Central memory CD4-positive, alpha-beta T cell (primary cell): ENCODE measurements around the gene C22orf23.
A peak's percentile ranks its signal among the peaks of the same experiment; 100 is the strongest.

Experiments
- DNase-seq: peaks from one replicate; pipeline ENCODE4 v3.0.0; 2022
- total RNA-seq, 3 experiments: gene quantifications; one replicate each; lab custom pipeline; 2026; lab: John Stamatoyannopoulos, UW

Gene C22orf23
- 0 reads per million in 3 experiments for total RNA-seq

DNA sequence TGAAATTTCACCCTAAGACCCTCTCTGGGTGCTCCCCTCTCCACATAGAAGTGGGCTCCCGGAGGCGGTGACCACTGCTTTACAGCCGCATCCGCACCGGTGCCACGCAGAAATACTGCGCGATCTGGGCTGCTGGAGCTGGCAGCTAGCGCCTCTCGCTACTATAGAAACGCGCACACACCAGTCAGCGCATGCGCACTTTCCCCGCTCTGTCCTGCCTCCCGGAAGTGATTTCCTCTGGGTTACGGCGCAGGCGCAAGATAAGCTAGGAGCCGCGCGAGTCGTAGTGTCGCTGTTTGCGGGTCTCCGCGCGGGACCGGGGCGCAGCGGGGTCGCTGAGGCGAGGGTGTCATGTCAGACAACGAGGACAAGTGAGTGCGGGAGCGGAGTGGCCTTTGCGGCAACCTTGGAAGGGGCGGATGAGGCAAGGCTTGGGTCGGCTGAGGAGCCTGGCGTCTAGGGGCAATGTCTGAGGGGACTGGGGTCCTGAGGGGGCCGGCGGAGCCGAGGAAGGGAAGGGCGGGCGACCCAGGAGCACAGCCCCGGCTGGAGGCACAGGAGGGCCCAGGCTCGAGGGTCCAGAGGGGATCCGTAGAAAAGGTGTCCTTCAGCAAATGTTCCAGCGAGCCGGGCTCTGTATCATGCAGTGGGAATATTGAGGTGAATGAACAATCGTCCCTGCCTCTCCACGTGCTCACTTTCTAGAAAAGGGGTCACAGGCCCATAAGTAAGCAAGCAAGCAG lies at the start of gene C22orf23, which contains the start of gene POLR2F:
C22orf23 (minus strand) TSS at position 165 of the 743 bp plus-strand sequence. CDS start 452 bp downstream, outside the sequence.
POLR2F (plus strand) TSS at position 263 of the 743 bp plus-strand sequence; CDS start at position 352, 89 bp downstream.
- DNase-seq: peak; percentile 94

GRCh38 chr22:37999640-38000272 lies 46.4 kb upstream of the C22orf23 start:
- no peak for DNase-seq

DNA sequence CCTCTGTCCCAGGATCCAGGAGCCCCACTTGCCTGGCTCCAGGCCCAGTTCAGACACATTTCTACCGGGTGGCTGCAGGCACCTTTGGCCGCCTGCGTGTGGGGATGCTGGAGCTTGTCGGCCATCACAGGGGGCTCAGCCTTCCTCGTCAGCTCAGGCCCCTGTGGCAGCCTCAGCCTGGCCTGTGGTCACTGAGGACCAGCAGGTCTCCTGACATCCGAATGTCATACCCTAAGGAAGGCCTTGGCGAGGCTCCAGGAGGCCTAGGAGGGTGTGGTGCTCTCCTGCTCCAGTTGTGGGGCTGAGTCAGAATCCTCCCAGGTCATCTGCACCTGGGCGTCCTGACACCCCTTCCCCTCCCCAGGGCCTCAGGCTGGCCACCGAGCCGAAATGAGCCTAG lies 45.8 kb upstream of the C22orf23 start:
- no peak for DNase-seq

DNA sequence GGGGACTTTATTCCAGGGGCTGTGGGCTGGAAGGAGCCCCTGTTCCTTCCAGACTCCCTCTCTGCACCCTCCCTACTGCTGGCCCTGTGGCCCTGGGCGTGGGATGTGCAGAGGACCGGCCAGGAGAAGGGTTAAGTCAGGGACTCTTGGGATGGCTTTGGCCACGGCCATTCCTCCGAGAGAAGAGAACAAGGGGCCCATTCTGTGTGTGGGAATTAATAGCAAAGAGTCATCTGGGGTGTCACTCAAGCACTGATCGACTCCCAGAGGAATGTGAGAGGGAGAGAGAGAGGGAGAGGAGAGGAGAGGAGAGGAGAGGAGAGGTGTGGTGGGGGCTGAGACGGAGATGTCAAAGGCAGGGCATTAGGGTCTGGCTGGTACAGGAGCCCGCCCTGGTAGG lies 45.1 kb upstream of the C22orf23 start:
- no peak for DNase-seq

- no peak for DNase-seq
Measured at GRCh38 chr22:37996515-37997246, 43.3 kb upstream of the C22orf23 start.

GRCh38 chr22:37996079-37996478 lies 42.7 kb upstream of the C22orf23 start:
- no peak for DNase-seq

DNA sequence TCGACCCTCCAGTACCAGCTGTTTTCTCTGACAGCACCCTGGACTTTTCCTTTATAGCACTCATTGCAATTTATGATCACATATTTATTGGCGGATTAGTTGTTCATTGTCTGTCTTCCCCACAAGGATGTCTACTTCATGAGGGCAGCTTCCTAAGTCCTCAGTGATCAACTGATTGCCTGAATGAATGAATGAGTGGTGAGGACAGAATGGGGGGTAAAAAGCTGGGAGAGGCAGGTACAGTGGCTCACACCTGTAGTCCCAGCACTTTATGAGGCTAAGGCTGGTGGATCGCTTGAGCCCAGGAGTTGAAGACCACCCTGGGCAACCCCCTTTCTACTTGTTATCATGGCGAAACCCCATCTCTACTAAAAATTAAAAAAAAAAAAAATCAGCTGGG lies 42.1 kb upstream of the C22orf23 start:
- no peak for DNase-seq

- no peak for DNase-seq
Measured at GRCh38 chr22:37994982-37995381, 41.6 kb upstream of the C22orf23 start.

DNA sequence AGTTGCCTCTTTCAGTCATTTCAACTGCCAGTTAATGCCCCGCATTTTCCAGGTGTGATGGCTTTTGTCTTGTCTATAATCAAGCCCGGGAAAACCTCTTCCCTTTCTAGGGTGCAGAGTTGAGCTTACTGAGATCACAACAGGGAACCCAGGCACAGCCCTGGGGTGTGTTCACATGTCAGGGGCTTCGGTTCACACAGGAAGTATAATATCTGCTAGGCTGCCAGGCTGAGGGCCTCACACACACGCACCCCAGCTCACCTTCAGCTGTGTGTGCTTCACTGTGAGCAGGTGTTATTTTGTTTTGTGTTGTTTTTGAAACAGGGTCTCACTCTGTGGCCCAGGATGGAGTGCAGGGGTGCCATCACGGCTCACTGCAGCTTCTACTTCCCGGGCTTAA lies 40.6 kb upstream of the C22orf23 start:
- DNase-seq: no peak

GRCh38 chr22:37991731-37992442 lies 38.5 kb upstream of the C22orf23 start:
- no peak for DNase-seq

DNA sequence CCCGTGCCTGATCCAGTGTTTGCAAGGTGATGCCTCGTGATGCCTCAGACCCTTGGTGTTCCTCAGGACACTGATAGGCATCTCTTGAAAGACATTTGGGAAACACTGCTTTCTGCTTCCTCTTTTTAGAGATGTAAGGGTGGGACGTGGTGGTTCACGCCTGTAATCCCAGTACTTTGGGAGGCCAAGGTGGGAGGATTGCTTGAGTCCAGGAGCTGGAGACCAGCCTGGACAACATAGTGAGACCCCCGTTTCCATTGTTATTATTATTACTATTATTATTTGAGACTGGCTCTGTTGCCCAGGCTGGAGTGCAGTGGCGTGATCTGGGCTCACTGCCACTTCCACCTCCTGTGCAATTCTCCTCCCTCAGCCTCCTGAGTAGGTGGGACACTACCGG lies 37.5 kb upstream of the C22orf23 start:
- DNase-seq: no peak

- DNase-seq: no peak
Measured at GRCh38 chr22:37990301-37990700, 36.9 kb upstream of the C22orf23 start.

- no peak for DNase-seq
Measured at GRCh38 chr22:37989146-37990045, 36.0 kb upstream of the C22orf23 start.

DNA sequence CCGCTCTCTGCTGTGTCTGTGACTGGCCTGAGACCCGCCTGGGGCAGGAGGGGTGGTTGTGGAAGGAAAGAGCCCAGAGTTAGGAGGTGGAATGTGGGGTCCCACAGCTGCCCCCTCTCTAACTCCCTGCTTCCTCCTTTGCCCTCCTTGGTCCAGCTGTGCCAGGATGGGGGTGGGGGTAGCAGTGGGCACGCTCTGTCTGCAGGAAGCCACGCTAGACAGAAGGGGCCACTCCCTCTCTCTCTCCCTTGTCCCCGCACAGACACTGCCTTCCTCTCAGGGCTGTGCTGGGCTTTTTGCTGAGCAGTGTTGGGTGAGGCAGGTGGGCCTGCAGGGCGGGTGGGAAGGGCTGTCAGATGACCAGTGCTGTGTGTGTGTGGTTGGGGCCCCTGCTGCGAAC lies 33.0 kb upstream of the C22orf23 start:
- no peak for DNase-seq

DNA sequence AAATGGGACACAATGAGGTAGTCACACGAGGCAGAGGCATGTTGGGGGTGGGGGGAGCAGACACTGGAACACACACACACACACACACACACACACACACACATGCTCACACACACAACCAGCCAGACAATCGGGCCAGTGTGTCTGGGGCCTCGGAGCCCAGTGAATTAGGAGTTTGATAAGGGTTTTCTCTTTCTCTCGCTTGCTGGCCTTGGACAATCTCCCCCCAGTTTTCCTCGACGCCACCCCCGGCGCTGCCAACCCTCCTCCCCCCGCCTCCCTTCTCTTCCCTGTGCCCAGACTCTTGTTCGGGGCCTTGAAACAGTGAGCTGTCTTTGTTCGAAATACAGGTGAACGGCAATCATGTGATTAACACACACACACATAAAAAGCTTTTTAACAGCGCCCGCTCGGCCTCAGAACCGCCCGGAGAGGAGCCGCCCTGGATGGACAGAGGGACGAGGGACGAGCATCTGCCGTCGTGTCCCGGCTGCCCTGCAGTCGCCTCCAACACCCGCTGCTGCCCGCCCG lies 32.4 kb upstream of the C22orf23 start:
- DNase-seq: no peak

GRCh38 chr22:37985050-37985585 lies 31.7 kb upstream of the C22orf23 start:
- DNase-seq: no peak

DNA sequence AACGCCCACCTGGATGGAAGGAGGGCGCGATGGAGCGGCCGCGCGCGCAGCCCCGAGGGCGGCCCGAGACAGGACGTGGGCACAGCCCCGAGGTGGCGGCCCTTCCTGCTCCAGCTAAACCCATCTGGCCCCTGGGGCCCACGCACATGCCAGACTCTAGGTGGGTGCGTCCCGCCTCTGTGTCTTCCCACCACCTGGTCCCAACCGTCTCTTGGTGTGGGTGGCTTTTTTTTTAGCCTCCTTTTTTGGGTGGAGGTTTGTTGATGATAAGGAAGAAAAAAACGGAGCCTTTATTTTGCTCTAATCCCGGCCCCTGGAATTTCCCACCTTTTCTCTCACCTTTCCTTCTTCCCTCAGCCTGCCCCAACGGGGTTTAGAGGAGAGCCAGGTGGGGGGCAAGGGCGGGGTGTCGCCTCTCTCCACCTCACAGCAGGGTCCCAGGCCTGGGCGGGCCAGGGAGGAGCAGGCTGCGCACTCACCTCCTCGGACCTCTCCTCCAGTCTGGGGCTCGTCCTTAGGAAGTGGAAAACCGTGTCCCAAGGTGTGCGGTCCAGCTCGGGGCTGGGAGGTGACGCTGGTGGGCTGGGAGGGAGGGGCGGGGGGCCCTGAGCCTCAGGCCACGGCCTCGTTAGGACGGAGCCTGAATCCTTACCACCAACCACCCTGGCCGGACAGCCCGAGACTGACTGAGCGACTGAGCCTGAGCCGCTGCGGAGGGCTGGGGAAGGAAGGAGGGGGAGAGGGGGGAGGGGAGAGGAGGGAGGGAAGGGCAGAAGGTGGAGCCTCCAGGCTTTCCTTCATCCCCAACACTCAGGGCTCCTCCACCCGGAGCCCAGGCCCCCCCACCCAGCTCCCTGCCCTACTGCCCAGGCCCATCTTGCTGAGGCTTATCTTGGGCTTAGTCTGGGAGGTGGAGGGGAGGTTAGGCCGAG lies 30.7 kb upstream of the C22orf23 start, which contains the start of gene SOX10:
SOX10 (minus strand) TSS at position 696 of the 932 bp plus-strand sequence. CDS start 771 bp downstream, outside the sequence.
- DNase-seq: no peak

DNA sequence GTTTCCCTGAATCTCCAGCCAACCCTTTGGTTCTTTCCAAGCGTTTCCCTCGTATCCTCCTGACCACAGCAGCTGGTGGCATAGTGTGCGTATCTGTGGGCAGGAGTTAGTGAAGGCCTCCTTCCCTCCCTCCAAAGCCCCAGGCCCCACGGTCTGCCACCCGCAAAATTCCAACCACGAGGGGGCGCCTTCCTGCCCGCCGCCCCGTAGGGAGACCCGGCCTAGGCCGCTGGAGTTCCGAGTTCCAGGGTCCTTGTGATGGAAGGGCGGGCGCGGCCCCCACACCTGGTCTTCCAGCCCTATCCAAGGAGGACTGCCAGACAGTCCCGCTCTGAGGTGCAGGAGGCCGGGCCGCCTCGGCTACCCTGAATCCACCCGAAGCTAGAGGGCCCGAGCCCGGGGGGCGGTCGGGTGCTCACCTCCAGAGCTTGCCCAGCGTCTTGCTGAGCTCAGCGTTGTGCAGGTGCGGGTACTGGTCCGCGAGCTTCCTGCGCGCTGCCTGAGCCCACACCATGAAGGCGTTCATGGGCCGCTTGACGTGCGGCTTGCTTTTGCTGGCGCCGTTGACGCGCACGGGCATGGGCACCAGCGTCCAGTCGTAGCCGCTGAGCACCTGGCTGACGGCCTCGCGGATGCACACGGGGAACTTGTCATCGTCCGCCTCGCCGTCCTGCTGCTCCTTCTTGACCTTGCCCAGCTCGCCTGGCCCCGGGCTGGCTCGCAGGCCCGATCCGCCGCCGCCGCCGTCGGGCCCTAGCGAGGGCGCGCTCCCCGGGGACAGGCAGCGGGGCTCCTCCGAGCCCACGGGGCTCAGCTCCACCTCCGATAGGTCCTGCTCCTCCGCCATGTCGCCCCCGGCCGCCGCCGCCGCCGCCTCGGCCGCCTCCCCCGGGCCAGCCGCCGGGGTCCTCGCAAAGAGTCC lies 29.8 kb upstream of the C22orf23 start:
- DNase-seq: no peak
